OCI-LY1 (cell line): ENCODE results near the gene CTNNA1.

ENCODE experiments used
- CTCF ChIP-seq: fragments of 200-600 bp; sonication (generic), shearing (Covaris generic); IDR thresholded peaks from 2 replicates; pipeline ENCODE4 v1.5.1; 2017; ENCODE audit warnings: mild to moderate bottlenecking, antibody characterized with exemption, low read length, moderate library complexity, mixed read lengths
- EZH2 ChIP-seq: fragments of 200-600 bp; sonication (generic), shearing (Covaris generic); IDR thresholded peaks from 2 replicates; pipeline ENCODE4 v1.8.0; 2017; ENCODE audit warnings: borderline replicate concordance, mixed run types, mild to moderate bottlenecking, antibody characterized with exemption, low read length, moderate library complexity, mixed read lengths

- TF ChIP-seq CTCF: no peak
- no peak for TF ChIP-seq EZH2
These were observed 16.9 kb upstream of the CTNNA1 start for GRCh38 chr5:138736293-138736692.
